ENCODE data around the gene LYAR. TPM values are rescaled to one million over a fixed set of nuclear protein-coding genes. Genes with fewer than 3 reads are reported as not detected.
"Not testable (repeated sequence)": the region's sequence is repeated elsewhere in the genome, so short reads cannot be mapped to it uniquely, and the experiment has no call there.

LYAR gene
- total and polyA plus RNA-seq, 2 experiments from 2014 or later, result 44.0 to 105 TPM

- no peak overlapping the region for H3K4me3 ChIP-seq
- no peaks in the 10 kb centered on the region for H3K9me2 ChIP-seq (ENCODE audit: insufficient read depth)
- H3K79me2 ChIP-seq (replicated peaks; ENCODE audit: insufficient read depth), result peaks cover 4% of the 10 kb centered on the region
- peaks cover 6% of the 10 kb centered on the region for H3K27me3 Mint-ChIP-seq (ENCODE audit: insufficient read depth, low read depth, poor library complexity)
- TF ChIP-seq, protein P1, sequence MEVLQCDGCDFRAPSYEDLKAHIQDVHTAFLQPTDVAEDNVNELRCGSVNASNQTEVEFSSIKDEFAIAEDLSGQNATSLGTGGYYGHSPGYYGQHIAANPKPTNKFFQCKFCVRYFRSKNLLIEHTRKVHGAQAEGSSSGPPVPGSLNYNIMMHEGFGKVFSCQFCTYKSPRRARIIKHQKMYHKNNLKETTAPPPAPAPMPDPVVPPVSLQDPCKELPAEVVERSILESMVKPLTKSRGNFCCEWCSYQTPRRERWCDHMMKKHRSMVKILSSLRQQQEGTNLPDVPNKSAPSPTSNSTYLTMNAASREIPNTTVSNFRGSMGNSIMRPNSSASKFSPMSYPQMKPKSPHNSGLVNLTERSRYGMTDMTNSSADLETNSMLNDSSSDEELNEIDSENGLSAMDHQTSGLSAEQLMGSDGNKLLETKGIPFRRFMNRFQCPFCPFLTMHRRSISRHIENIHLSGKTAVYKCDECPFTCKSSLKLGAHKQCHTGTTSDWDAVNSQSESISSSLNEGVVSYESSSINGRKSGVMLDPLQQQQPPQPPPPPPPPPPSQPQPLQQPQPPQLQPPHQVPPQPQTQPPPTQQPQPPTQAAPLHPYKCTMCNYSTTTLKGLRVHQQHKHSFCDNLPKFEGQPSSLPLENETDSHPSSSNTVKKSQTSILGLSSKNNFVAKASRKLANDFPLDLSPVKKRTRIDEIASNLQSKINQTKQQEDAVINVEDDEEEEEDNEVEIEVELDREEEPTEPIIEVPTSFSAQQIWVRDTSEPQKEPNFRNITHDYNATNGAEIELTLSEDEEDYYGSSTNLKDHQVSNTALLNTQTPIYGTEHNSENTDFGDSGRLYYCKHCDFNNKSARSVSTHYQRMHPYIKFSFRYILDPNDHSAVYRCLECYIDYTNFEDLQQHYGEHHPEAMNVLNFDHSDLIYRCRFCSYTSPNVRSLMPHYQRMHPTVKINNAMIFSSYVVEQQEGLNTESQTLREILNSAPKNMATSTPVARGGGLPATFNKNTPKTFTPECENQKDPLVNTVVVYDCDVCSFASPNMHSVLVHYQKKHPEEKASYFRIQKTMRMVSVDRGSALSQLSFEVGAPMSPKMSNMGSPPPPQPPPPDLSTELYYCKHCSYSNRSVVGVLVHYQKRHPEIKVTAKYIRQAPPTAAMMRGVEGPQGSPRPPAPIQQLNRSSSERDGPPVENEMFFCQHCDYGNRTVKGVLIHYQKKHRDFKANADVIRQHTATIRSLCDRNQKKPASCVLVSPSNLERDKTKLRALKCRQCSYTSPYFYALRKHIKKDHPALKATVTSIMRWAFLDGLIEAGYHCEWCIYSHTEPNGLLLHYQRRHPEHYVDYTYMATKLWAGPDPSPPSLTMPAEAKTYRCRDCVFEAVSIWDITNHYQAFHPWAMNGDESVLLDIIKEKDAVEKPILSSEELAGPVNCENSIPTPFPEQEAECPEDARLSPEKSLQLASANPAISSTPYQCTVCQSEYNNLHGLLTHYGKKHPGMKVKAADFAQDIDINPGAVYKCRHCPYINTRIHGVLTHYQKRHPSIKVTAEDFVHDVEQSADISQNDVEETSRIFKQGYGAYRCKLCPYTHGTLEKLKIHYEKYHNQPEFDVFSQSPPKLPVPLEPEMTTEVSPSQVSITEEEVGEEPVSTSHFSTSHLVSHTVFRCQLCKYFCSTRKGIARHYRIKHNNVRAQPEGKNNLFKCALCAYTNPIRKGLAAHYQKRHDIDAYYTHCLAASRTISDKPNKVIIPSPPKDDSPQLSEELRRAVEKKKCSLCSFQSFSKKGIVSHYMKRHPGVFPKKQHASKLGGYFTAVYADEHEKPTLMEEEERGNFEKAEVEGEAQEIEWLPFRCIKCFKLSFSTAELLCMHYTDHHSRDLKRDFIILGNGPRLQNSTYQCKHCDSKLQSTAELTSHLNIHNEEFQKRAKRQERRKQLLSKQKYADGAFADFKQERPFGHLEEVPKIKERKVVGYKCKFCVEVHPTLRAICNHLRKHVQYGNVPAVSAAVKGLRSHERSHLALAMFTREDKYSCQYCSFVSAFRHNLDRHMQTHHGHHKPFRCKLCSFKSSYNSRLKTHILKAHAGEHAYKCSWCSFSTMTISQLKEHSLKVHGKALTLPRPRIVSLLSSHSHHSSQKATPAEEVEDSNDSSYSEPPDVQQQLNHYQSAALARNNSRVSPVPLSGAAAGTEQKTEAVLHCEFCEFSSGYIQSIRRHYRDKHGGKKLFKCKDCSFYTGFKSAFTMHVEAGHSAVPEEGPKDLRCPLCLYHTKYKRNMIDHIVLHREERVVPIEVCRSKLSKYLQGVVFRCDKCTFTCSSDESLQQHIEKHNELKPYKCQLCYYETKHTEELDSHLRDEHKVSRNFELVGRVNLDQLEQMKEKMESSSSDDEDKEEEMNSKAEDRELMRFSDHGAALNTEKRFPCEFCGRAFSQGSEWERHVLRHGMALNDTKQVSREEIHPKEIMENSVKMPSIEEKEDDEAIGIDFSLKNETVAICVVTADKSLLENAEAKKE (CRISPR knock-in tag; IDR thresholded peaks at IDR 0.05), result no peak
- TF ChIP-seq, protein P2, sequence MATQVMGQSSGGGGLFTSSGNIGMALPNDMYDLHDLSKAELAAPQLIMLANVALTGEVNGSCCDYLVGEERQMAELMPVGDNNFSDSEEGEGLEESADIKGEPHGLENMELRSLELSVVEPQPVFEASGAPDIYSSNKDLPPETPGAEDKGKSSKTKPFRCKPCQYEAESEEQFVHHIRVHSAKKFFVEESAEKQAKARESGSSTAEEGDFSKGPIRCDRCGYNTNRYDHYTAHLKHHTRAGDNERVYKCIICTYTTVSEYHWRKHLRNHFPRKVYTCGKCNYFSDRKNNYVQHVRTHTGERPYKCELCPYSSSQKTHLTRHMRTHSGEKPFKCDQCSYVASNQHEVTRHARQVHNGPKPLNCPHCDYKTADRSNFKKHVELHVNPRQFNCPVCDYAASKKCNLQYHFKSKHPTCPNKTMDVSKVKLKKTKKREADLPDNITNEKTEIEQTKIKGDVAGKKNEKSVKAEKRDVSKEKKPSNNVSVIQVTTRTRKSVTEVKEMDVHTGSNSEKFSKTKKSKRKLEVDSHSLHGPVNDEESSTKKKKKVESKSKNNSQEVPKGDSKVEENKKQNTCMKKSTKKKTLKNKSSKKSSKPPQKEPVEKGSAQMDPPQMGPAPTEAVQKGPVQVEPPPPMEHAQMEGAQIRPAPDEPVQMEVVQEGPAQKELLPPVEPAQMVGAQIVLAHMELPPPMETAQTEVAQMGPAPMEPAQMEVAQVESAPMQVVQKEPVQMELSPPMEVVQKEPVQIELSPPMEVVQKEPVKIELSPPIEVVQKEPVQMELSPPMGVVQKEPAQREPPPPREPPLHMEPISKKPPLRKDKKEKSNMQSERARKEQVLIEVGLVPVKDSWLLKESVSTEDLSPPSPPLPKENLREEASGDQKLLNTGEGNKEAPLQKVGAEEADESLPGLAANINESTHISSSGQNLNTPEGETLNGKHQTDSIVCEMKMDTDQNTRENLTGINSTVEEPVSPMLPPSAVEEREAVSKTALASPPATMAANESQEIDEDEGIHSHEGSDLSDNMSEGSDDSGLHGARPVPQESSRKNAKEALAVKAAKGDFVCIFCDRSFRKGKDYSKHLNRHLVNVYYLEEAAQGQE (IDR thresholded peaks at IDR 0.05; ENCODE audit: unreplicated experiment), result no peak
- no peak for TF ChIP-seq STAT1 (IDR thresholded peaks at IDR 0.05; ENCODE audit: unreplicated experiment)
- TF ChIP-seq, protein P3, sequence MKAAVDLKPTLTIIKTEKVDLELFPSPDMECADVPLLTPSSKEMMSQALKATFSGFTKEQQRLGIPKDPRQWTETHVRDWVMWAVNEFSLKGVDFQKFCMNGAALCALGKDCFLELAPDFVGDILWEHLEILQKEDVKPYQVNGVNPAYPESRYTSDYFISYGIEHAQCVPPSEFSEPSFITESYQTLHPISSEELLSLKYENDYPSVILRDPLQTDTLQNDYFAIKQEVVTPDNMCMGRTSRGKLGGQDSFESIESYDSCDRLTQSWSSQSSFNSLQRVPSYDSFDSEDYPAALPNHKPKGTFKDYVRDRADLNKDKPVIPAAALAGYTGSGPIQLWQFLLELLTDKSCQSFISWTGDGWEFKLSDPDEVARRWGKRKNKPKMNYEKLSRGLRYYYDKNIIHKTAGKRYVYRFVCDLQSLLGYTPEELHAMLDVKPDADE (IDR thresholded peaks at IDR 0.05), result no peak
- no peak for TF ChIP-seq JUNB (IDR thresholded peaks at IDR 0.05; ENCODE audit: unreplicated experiment)
- TF ChIP-seq CTCF (conservative IDR thresholded peaks at IDR 0.05; ENCODE audit: low read depth in 2 of 2), result no peak
- TF ChIP-seq EZH2 (IDR thresholded peaks at IDR 0.05; ENCODE audit: low read depth, unreplicated experiment), result no peak
- H3K36me3 Mint-ChIP-seq (ENCODE audit: low read depth), result peaks cover 10% of the 10 kb centered on the region; the same call in 2 of the 3 replicates
- peaks cover 3% of the 10 kb centered on the region; the same call in 1 of the 2 replicates for H3K36me3 ChIP-seq (ENCODE audit: insufficient read depth)
- H3K27me3 ChIP-seq (ENCODE audit: insufficient read depth), result peaks cover 9% of the 10 kb centered on the region; the same call in 1 of the 2 replicates
- H3K27ac ChIP-seq (ENCODE audit: low read depth), result no peak overlapping the region
- 0 out of 3 replicates have a peak overlapping the region, but pooled peaks have one; percentile 37 for H3K4me3 Mint-ChIP-seq
- H3K27ac Mint-ChIP-seq, result no peak overlapping the region
- no peak overlapping the region for H3K4me2 ChIP-seq
- no peak overlapping the region for H2AFZ ChIP-seq
- H3F3A ChIP-seq (replicated peaks; ENCODE audit: low read depth), result 0 out of 2 replicates have a peak, but pooled peaks cover 3% of the 10 kb centered on the region
- H3K9me3 Mint-ChIP-seq, result no peaks in the 10 kb centered on the region
- no peaks in the 10 kb centered on the region for H4K20me1 ChIP-seq (replicated peaks; ENCODE audit: insufficient read depth)
- peaks cover 11% of the 10 kb centered on the region for H3K4me1 Mint-ChIP-seq
- H3K4me1 ChIP-seq (ENCODE audit: insufficient read depth), result peaks cover 7% of the 10 kb centered on the region
- ATAC-seq (no peak), DNase-seq (ENCODE audit: low spot score) (no peak)
Observed at GRCh38 chr4:4249866-4250265, 40.1 kb downstream of the LYAR start.

- not testable (repeated sequence) for H3F3A ChIP-seq (replicated peaks; ENCODE audit: low read depth); H2AFZ ChIP-seq; H3K27me3 ChIP-seq (ENCODE audit: insufficient read depth); H3K27me3 Mint-ChIP-seq (ENCODE audit: insufficient read depth, low read depth, poor library complexity); DNase-seq (ENCODE audit: low spot score); H3K36me3 ChIP-seq (ENCODE audit: insufficient read depth); H4K20me1 ChIP-seq (replicated peaks; ENCODE audit: insufficient read depth); H3K9me2 ChIP-seq (ENCODE audit: insufficient read depth); H3K9me3 Mint-ChIP-seq; H3K27ac ChIP-seq (ENCODE audit: low read depth); H3K27ac Mint-ChIP-seq; H3K4me1 ChIP-seq (ENCODE audit: insufficient read depth); ATAC-seq; H3K79me2 ChIP-seq (replicated peaks; ENCODE audit: insufficient read depth)
- Mint-ChIP-seq H3K4me3 (peak overlapping the region; percentile 91), H3K4me1 (peaks cover 11% of the 10 kb centered on the region), H3K36me3 (ENCODE audit: low read depth) (peaks cover 11% of the 10 kb centered on the region; the same call in 2 of the 3 replicates)
- Histone ChIP-seq H3K4me2 (peak overlapping the region; percentile 94), H3K4me3 (peak overlapping the region; percentile 89)
Observed at GRCh38 chr4:4249342-4249741, 40.6 kb downstream of the LYAR start.

All from GM23338 (cell line).